Osteoblast (primary cell): ENCODE measurements around the gene DCT. TPM values are rescaled to one million over a fixed set of nuclear protein-coding genes. Genes with fewer than 3 reads are reported as not detected.

Source experiments
- DNase-seq: peaks from one replicate; pipeline ENCODE4 v3.0.0; 2011; ENCODE audit warnings: low spot score, mixed read lengths; ENCODE audit not compliant: insufficient read length; ENCODE audit errors: missing footprints
- H2AFZ ChIP-seq: 2 replicates; pipeline ENCODE4 v1.6.0; 2011; ENCODE audit warnings: mild to moderate bottlenecking, low read length
- H3K27ac ChIP-seq: 2 replicates; pipeline ENCODE4 v1.5.1; 2011; ENCODE audit warnings: mild to moderate bottlenecking, low read depth, low read length, moderate library complexity
- H3K27me3 ChIP-seq: 2 replicates; pipeline ENCODE4 v1.6.0; 2012; ENCODE audit warnings: mild to moderate bottlenecking, control low read depth, inconsistent platforms, low read length, moderate library complexity; ENCODE audit not compliant: insufficient read depth
- H3K36me3 ChIP-seq: 2 replicates; pipeline ENCODE4 v1.5.1; 2011; ENCODE audit warnings: mild to moderate bottlenecking, low read length, control low read depth, moderate library complexity; ENCODE audit not compliant: insufficient read depth
- H3K4me1 ChIP-seq: 2 replicates; pipeline ENCODE4 v1.5.1; 2011; ENCODE audit warnings: mild to moderate bottlenecking, low read length, control low read depth, moderate library complexity; ENCODE audit not compliant: insufficient read depth
- H3K4me2 ChIP-seq: 2 replicates; pipeline ENCODE4 v1.6.0; 2011; ENCODE audit warnings: mild to moderate bottlenecking, low read length; ENCODE audit not compliant: insufficient read depth
- H3K4me3 ChIP-seq: fragments of 200-600 bp; sonication (generic); 3 replicates; pipeline ENCODE4 v1.5.1; 2012; ENCODE audit warnings: mild to moderate bottlenecking, low read length, inconsistent platforms; ENCODE audit not compliant: insufficient read depth
- H3K79me2 ChIP-seq: 2 replicates; pipeline ENCODE4 v1.6.0; 2012; ENCODE audit warnings: mild to moderate bottlenecking, low read length, control low read depth, inconsistent platforms; ENCODE audit not compliant: insufficient read depth
- H3K9me3 ChIP-seq: 2 replicates; pipeline ENCODE4 v1.5.1; 2011; ENCODE audit warnings: low read depth, low read length, control low read depth
- H4K20me1 ChIP-seq: 2 replicates; pipeline ENCODE4 v1.6.0; 2012; ENCODE audit warnings: mild to moderate bottlenecking, low read length, control low read depth; ENCODE audit not compliant: insufficient read depth
- CTCF ChIP-seq: IDR thresholded peaks from 2 replicates; pipeline ENCODE4 v1.5.1; 2011; ENCODE audit warnings: mild to moderate bottlenecking, low read depth, low read length, moderate library complexity; ENCODE audit errors: extremely low read depth
- total RNA-seq: library from RNA; depleted of rRNA; stranded (reverse); fragments of >200 nt; gene quantifications from 2 replicates; pipeline ENCODE4 v1.2.3, GENCODE V29; 2012

The DCT gene
- total RNA-seq, 1 donor = under 0.01 TPM

DNA sequence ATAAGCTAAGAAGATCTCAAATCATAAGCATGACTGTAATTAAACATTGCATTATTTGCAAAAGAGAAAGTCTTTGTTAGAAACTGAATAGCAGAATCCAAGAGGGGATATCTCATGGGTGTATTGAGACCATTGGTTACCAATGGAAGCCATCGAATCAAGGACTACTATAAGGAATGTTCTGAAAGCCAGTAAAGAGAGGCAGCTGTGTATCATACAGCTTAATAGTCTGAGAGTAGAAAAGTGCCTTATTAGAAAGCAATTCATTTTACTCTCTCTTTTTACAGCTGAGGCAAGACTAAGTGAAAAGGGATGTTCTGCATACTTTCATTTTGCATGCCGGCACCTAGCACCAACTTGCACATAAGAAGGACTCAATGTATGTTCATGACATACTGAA is 7.6 kb upstream of the DCT start:
- no peak overlapping the region for H3K4me2 ChIP-seq
- no peaks in the 10 kb centered on the region for H3K9me3 ChIP-seq
- H2AFZ ChIP-seq = no peak overlapping the region
- H3K4me1 ChIP-seq = no peaks in the 10 kb centered on the region
- H3K36me3 ChIP-seq = no peaks in the 10 kb centered on the region
- no peak for TF ChIP-seq CTCF
- H3K4me3 ChIP-seq = no peak overlapping the region
- H3K27ac ChIP-seq = no peak overlapping the region
- H4K20me1 ChIP-seq = no peaks in the 10 kb centered on the region
- H3K27me3 ChIP-seq = peaks cover 7% of the 10 kb centered on the region
- no peak for DNase-seq
- no peaks in the 10 kb centered on the region for H3K79me2 ChIP-seq

DNA sequence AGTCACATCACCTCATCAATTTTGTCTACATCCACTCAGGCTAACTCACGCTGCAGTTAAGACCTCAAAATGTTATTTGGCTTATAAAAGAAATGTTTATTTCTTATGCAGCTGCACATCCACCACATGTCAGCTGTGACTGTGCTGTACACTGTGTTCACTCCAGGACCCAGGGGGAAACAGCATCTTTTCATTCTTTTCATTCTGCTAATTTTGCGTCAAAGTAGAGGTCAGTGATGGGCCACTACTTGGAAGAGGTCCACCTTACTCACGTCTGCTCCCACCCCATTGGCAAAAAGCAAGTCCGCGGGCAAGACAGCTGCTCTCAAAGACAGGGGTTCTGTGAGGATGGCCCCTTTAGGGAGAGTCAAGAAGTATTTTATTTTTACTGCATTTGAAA is 4.5 kb upstream of the DCT start:
- Histone ChIP-seq H3K4me3 (no peak overlapping the region), H4K20me1 (no peaks in the 10 kb centered on the region), H3K79me2 (no peaks in the 10 kb centered on the region), H2AFZ (no peak overlapping the region), H3K4me2 (no peak overlapping the region), H3K27ac (no peak overlapping the region), H3K27me3 (peaks cover 9% of the 10 kb centered on the region), H3K4me1 (peaks cover 3% of the 10 kb centered on the region), H3K36me3 (no peaks in the 10 kb centered on the region), H3K9me3 (no peaks in the 10 kb centered on the region)
- no peak for DNase-seq
- no peak for TF ChIP-seq CTCF

DNA sequence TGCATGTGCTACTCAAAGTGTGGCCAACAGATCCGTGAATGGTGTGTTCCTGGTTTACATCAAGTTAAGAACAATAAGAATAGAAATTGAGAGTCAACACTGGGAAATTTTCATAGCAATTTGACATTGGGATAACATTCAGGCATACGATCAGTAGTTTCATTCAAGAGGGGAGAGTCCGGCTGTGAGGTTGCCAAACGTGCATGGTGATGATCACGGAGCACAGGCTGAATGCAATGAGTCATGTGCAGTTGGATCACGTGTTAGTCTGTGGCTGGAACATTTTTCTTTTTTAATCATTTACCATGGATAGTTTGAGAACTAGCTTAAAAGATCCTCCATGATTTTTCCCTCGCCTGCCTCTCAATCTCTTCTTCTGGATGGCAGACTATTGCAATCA is 2.5 kb upstream of the DCT start:
- Histone ChIP-seq H3K27me3 (peaks cover 9% of the 10 kb centered on the region), H3K9me3 (no peaks in the 10 kb centered on the region), H3K4me3 (no peak overlapping the region), H3K36me3 (no peaks in the 10 kb centered on the region), H3K79me2 (no peaks in the 10 kb centered on the region), H3K4me1 (peaks cover 3% of the 10 kb centered on the region), H4K20me1 (no peaks in the 10 kb centered on the region), H3K27ac (no peak overlapping the region), H3K4me2 (no peak overlapping the region), H2AFZ (peak overlapping the region; percentile 28)
- DNase-seq = peak; percentile 58
- no peak for TF ChIP-seq CTCF

DNA sequence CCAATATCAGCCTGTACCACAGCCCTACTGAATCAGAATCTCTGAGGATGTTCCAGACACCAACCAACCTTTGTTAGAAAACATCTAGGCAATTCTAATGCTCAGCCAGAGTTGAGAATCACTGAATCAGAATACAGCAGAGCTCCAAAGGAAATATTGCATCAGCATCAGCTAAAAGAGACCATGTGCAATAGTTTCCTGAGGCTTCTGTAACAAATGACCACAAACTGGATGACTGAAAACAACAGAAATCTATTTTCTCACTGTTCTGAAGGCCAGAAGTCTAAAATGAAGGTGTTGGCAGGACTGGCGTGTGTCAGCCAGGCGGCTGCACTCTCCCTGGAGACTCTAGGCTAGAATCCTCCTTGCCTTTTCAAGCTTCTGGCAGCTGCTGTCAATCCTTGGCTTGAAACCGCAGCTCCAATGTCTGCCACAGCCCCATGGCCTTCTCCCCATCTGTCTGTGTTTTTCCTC is 1.2 kb upstream of the DCT start:
- DNase-seq = peak; percentile 42
- H3K4me3 ChIP-seq = no peak overlapping the region
- H3K4me2 ChIP-seq = no peak overlapping the region
- no peaks in the 10 kb centered on the region for H4K20me1 ChIP-seq
- H3K79me2 ChIP-seq = no peaks in the 10 kb centered on the region
- peaks cover 3% of the 10 kb centered on the region for H3K4me1 ChIP-seq
- H2AFZ ChIP-seq = peak overlapping the region; percentile 65
- TF ChIP-seq CTCF = no peak
- peaks cover 9% of the 10 kb centered on the region for H3K27me3 ChIP-seq
- no peaks in the 10 kb centered on the region for H3K36me3 ChIP-seq
- H3K9me3 ChIP-seq = no peaks in the 10 kb centered on the region
- H3K27ac ChIP-seq = peak overlapping the region; percentile 52
